Fibroblast of peridontal ligament (primary cell): ENCODE results near the gene PPIA.
"Not testable (repeated sequence)": the region's sequence is repeated elsewhere in the genome, so short reads cannot be mapped to it uniquely, and the experiment has no call there.

Source experiments
- DNase-seq: peaks from one replicate; pipeline ENCODE4 v3.0.0-alpha.2; 2010; ENCODE audit errors: extremely low read depth

The PPIA gene

DNA sequence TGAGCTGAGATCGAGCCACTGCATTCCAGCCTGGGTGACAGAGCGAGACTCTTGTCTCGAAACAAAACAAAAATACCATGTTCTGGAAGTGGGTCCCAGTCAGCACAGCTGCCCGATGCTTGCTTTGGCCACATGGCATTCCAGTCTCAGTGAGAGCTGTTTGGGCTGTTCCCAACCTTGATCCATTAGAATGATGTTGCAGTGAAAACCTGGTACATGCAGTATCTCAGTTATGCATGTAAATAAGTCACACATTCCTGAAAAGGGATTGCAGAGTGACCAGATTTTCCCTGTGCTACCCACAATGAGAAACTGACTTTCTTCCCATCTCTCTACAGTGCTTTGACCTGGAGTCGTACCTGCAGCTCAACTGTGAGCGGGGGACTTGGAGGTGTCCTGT lies 32.4 kb upstream of the PPIA start:
- DNase-seq, result no peak

DNA sequence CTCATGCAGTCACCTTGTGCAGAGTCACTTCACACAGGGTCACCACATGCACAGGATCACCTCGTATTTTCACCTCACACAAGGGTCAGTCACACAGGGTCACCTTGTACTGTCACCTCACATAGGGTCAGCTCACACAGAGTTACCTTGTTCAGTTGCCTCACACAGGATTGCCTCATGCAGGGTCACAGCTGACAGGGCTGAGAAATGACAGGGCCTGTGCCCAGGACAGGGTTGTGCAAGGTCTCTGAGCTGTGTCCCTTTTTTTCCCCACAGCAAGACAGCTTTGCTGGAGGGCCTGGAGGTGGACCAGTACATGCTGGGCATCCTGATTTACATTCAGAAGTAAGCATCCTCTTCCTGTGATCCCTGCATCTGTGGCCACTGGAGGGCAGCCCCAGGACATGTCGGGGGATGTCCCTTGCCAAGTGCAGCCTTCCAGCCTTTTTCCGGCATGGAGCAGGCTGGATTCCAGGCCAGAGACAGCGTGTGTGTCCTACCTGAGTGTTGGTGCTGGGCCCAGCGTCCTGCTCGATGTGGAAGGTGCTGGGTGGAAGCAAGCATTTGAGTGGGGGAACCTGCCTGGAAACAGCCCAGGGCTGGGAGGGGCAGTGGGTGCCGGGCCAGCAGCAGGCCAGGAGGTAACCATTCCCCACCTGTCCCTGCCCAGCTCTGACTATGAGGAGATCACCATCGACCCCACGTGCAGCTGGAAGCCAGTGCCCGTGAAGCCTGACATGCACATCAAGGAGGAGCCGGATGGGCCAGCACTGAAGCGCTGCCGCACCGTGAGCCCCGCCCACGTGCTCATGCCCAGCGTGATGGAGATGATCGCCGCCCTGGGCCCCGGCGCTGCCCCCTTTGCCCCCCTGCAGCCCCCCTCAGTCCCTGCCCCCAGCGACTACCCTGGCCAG lies 31.6 kb upstream of the PPIA start:
- no peak for DNase-seq

DNA sequence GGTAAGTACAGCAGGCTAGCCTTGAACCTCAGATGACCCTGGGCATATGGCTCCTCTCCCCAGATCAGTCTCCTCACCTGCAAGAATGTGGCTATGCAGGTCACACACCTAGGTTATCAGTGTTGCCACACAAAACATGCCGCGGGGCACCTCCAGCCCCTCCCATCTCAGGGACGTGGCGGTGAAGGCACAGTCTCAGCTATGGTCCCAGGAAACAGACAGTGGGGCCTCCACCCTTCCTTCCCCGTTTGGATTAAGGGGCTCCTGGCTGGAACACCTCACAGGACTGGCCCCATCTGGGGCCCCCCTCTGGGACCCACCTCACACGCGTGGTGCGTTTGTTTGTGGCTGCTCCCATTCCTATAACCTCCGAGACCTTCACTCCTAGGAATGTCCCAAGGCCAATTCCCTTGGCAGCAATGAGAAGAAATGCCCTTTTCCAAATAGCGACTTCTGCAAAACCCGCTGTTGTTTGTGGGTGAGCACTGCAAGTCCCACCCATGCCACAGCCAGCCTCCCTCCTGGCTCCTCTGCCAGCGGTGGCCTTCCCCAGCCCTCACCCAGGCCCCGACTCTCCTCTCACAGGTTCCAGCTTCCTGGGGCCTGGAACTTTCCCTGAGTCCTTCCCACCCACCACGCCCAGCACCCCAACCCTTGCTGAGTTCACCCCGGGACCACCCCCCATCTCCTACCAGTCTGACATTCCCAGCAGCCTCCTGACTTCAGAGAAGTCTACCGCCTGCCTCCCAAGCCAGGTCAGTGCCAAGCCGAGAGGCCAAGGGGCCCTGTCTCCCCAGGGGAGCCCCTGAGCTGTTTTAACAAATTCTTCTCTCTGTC lies 30.7 kb upstream of the PPIA start:
- DNase-seq, result no peak

DNA sequence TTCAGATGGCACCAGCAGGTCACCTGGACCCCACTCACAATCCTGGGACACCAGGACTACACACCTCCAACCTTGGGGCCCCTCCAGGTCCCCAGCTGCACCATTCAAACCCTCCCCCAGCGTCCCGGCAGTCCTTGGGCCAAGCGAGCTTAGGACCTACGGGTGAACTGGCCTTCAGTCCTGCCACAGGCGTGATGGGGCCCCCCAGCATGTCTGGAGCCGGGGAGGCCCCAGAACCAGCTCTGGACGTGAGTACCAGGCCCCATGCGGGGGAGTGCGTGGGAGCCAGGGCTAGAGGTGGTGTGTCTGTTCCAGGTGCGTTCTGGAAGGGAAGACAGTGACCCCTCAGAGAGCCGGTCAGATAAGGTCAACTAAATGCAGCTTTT lies 30.1 kb upstream of the PPIA start:
- DNase-seq, result no peak

DNA sequence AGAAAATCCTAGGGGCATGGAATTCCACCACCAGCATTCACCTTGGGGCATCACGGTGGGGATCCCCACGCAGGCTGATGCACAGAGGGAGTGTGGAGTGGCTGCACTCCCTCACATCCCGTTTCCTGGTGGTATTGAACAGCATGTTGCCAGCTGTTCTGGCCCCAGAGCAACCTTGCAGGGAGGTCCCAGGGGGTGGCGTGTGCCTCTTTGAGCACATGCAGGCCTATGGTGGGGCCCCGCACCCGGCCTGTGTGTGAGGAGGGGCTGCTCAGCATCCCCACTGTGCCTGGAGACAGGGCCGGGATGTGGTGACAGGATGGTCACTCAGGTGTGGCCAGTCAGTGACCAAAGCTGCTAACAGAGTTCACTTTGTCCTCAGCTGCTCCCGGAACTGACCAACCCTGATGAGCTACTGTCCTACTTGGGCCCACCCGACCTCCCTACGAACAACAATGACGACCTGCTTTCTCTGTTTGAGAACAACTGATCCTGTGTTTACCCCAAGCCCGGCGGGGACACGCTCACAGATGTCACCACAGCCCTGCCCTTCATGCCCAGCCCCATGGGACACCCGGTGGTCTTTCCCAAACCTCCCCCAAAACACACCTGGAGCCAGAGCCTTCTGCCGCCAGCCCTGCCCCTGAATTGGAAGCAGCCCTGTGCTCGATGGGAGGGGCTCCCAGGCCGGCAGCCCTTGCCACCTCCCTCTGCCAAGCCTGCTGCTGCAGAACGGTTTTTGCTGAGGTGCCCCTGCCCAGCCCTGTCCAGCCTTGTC lies 29.2 kb upstream of the PPIA start:
- no peak for DNase-seq

DNA sequence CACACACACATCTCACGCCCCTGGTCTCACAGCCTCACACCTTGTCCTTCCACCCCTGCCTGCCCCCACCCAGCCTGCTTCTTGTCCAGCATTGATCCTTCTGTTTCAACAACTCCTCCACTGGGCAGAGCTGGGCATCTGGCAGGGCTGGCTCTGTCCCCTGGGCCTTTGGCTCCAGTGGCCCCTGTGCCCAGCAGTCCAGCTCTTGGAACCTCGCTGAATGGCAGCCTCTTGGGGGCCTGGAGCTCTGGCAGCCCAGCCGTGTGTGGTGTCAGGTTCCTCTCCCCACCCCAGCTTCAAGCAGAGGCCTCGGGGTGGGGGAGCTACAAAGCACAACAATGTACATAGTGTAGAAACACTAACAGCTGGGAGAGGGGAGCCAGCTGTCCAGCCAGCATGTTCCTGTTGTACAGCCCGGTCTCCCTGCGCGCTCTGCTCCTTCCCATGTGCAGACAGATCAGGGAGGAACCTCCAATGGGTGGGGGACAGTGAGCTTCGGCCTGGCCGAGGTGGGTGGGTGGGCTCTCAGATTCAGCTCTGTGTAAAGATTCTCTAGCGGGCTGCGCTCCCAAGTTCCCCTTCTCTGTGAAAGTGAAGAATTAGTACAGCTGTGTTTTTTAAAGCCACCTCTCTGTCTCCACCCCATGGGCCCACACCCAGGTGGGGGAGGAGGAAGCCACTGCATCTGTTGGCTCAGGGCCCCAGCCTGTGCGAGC lies 28.4 kb upstream of the PPIA start:
- peak; percentile 45 for DNase-seq

DNA sequence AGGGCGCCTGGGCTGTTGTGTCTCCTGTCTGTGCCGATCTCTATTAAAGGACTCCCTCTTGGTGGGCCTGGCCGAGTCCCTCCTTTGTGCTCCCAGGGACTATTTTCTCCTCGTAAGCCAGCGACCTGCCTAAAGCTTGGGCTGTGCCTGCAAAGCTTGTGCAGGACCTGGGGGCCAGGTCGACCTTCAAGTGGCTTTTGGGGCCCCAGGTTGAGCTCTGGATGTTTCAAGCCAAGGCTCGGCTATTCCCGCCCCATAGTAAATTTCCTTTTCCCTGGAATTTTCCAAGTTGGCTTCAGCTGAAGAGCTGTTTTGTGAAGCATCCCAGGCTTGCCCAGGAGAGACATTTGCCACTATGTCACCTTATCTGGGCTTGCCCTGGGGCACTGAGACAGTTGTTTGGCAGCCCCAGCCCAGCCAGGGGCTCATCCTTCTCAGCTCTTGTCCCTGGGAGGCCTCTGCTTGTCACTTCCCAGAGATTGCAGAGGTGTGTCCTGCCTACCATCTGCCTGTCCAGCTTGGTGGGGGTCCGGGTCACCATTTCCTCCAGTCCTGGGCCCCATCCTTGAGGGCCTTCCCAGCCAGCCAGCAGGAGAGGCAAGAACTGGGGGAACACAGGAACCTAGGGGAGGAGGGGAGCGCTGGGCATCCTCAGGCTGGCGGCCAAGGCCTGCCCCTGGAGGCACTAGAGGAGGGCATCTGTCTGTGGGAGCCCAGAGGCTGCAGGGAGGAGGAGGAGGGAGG lies 27.7 kb upstream of the PPIA start:
- DNase-seq, result no peak

DNA sequence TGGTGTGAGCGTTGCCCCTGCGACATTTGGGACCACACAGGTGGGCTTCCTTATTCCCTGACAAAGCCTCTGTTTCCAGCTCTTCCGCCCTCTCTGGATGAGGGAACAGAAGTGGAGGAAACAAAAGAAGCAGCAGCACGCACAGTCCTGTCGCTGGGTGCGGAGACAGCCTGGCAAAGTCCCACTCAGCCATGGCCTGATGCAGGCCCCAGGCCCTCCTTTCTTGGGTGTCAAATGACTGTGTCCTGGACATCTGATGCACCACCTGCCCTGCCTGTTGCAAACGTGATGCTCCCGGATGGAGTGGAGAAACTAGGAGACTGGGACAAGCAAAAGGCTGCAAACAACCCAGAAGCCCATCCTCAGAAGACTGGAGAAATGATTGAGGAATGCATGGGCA lies 27.1 kb upstream of the PPIA start:
- DNase-seq, result no peak

DNA sequence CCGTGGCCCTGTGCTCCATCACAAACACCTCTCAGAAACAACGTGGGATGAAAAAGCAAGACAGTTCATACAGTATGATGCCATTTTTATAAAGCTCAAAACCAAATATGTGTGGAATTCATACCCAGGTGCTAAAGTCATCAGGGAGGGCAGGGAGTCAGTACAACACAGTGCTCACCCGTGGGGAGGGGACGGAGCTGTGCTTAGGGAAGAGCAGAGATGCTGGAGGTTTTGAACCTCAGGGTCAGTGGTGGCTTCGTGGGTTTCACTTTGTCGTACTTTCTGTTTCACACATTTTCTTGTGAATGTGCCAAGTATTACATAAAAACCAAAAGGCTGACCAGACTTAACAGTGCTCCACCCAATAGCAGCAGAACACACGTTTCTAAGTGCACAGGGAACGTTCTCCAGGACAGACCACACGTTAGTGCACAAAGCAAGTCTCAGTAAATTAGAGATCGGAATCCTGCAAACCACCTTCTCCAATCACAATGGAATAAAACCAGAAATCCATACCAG lies 26.6 kb upstream of the PPIA start:
- DNase-seq, result peak; percentile 58

DNA sequence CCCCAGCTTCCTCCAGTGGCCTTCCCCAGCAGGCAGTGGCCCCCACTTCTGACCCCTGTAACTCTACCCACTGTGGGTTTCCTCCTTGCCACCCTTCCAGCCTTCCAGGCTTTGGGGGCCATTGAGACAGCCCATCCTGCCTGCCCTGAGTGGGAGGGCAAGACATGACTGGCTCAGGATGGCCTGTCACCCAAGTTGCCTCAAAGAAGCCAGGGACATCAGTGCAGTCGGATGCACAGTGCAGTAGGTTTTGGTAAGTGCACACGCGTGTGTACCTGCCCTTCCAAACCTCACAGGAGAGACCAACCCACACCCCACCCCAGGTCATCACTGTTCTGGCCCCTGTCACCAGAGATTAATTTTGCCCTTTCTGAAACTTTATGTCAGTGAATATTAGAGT lies 25.1 kb upstream of the PPIA start:
- no peak for DNase-seq

DNA sequence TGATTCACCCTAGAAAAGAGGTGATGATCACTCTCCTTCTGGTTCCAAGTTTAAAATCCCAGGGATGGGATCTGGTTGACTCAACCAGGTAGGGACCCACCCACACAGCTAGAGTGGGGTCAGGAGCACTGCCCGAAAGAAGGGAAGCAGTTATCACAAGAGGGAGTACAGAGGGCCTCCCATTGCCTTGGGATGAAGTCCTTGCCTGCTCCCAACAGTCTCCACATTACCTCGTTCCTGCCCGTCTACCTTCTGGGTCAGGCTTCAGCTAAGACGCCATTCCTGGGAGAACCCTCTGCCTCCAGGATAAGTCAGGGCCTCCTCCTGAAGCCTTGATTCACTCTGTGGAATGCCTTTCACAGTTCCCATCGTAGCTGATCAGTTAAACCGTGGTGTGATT lies 24.0 kb upstream of the PPIA start:
- no peak for DNase-seq

DNA sequence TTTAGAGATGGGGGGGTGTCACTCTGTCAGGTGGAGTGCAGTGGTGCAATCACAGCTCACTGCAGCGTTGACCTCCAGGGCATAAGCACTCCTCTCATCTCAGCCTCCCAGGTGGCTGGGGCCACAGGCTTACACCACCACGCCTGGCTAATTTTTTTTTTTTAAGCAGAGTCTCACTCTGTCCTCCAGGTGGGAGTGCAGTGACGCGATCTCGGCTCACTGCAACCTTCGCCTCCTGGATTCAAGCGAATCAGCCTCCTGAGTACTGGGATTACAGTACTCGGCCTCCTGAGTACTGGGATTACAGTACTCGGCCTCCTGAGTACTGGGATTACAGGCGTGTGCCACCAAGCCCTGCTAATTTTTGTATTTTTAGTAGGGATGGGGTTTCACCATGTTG lies 23.6 kb upstream of the PPIA start:
- DNase-seq, result no peak

DNA sequence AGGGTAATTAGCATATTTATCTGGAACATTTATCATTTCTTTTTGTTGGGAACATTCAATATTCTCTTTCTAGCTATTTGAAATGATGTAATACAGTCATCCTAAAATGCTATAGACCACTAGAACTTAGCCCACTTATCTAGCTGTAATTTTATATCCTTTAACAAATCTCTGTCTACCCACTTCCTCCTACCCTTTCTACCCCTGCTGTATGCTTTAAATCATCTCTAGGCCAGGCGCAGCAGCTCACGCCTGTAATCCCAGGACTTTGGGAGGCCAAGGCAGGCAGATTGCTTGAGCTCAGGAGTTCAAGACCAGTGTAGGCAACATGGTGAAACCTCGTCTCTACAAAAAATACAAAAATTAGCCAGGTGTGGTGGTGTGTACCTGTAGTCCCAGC lies 22.0 kb upstream of the PPIA start:
- not testable (repeated sequence) for DNase-seq

DNA sequence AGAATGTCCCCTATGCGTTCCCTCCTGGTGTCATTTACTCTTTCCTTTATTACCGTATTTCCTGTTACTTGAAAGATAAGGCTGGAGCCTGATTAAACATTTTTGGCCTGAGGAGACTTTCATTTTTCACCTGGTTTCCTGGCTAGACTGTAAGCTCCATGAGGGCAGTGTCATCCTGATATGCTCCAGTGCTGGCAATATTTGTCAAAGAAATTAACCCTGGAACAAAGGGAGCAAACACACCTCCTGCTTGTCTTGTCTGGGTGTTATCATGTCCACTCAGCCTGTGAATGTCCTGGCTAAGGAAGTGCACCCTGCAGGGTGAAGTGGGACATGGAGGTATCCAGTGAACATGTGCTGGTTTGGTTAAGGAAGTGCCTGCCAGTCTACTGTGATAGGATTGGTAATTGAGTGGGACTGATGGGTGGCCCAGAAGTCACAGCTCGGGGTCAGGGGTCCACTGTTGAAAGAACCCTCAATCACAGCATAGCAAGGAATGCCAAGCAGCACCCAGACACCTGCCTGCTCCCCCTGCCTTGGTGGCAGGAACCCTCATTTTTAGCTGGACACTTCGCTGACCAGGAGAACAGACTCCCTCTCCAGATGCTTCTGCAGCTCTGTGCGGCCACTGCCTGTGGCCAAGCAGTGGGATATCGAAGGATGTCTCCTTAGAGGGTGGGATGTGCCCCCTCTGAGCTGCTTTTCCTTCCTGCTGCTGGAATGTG lies 20.9 kb upstream of the PPIA start:
- DNase-seq, result no peak

DNA sequence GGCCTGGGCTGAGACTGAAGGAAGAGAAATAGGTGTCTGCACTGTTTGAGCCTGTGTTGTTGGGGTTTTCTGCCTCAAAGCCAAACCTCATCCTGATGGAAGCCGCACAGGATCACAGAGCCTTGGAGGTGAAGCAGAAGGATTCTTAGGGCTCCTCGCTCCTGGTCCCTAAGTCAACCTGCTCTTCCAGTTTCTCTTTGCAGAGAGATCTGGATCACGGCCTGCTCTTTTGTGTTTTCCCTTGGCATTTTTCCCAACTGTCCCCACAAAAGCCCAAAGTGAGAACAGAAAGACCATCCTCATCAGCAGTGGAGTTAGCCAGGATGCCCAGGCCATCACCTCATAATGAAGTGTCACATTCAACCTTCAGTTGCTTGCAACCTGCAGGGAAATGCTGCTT lies 20.3 kb upstream of the PPIA start:
- DNase-seq, result no peak

DNA sequence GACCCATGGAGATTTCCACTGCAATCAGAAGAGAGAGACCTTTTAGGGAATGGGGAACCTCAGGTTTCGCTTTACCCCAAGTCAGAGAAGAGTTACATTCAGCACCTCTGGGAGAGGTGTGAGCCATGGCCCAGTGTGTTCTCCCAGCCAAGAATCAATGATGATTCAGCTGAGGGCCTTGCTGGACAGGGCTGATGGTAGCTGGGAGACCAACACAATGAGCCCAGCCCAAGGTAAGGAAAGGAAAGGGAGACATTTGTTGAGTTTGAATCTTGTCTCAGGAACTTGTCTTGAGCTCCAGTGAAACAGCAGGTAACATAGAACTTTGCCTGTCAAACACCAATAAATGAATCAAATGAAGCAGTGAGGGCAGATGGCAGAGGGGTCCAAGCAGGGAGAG lies 14.0 kb upstream of the PPIA start:
- no peak for DNase-seq

DNA sequence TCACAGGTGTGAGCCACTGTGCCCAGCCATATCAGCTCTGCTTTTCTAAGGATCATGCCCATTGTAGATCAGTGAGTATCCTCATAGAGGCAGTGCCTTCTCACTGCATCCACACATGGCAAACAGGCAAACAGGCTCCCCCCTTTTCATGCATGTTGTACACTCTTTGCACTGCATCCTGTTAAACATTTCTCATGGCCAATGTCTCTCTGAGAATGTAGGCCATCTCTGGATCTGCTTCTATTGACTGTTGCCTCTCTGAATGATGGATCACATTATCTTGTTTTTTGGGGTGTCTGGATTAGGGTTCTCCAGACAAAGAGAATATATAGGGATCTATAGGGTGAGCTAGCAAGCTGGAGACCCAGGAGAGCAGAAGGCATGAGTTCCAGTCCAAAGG lies 13.1 kb upstream of the PPIA start:
- DNase-seq, result no peak

DNA sequence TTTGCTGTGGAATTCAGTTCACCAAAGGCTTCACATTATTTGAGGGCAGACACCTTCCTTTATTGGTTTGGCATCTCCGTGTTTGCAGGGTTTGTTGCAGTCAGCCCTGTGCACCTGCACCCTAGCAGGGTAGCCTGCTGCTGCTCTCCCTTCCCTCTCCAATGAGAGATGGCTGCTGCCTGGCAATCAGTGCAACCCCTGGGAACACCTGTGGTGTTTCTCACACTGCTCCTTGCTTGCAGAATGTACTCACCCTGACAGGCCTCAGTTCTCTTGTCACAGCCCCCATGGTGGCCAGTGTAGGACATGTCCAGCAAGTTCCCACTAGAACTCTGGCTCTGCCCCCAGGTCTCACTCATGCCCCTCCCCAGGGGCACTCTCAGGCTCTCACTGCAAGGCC lies 12.1 kb upstream of the PPIA start:
- no peak for DNase-seq

DNA sequence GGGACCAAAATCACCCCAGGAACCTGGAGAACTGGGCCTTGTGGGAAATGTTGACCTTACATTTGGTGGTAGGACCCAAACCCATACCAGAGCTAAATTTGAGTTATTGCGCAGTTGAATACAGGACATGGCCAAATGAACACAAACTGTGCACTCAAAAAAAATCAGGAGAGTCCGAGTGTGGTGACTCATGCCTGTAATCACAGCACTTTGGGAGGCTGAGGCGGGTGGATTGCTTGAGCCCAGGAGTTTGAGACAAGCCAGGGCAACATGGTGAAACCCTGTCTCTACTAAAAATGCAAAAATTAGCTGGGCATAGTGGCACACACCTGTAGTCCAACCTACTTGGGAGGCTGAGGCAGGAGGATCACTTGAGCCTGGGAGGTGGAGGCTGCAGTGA lies 11.3 kb upstream of the PPIA start:
- not testable (repeated sequence) for DNase-seq

DNA sequence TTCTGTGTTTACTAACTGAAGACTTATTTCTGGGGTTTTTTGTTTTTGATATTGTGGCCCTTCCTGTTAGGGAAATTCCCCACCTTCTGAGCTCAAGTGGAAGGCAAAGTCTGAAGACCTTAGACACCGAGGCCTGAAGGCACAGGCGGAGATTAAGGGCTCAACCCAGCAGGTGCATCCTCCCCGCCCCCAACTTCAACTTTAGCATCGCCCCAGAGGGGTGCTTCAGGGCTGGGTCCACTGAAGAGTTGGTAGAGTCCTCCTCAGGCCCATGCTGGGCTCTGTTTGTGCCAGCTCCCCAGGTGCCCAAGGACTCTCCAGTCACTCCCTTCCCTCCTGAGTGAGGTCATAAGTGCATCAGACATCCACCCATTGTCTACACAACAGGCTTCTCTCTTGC lies 9.4 kb upstream of the PPIA start:
- DNase-seq, result no peak
